GM18502 (cell line): Measurements from ENCODE around the gene ARNT2.

Experiments used
- ATAC-seq: cut with Tn5 transposase; IDR thresholded peaks from one replicate; pipeline ENCODE4 v1.9.1; 2021; ENCODE audit warnings: mild to moderate bottlenecking; ENCODE audit not compliant: unreplicated experiment, poor library complexity

The ARNT2 gene

GRCh38 chr15:80462836-80463512, 58.8 kb downstream of the ARNT2 start:
- no peak for ATAC-seq

DNA sequence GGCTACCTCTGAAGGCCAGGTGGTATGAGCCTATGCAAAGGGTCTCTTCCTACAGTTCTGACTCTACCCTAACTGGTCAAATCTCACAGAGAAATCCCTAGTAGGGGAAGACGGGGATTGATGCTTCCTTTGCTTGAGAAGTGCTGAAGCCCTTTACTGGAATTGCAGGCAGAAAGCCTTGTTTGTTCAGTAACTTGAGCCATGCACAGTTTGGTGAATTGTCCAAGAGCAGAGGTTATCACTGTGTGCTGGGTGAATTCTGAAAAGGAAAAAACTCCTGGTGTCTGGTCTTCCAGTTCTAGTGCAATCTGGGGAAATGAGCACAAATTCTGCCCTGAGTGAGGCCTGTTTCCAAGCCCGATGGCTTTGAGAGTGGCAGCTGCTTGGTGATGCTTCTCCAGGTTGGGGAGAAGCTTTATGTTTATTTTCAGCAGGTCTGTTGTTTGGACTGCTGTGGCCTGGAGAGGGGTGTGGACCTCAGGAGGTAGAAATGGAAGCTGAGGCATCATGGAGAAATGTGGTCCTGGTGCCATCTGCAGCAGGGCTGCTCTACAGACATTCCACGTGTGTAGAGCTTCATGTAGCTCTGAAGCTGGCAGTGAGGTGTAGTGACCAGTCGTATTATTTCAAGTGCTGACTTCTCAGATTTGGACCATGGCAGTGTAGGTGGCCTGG, 60.9 kb downstream of the ARNT2 start:
- ATAC-seq, result no peak

DNA sequence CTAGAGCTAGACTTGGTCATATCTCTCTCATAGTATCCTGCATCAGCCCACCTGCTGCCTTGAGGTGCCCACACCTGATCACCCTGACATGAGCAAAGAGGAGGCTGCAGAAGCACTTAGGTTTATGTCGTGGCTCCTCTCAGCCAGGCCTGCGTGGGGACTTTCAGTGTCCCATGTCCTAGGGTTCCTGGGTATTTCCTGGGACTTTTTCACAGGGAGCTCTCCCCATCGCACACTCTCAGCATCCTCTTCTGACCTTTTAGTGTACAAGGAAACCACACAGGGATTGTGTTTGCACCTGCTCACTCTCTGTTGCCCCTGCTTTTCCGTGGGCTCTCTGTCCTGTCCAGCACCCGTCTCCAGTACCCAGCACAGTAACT, 61.4 kb downstream of the ARNT2 start:
- no peak for ATAC-seq

- no peak for ATAC-seq
Observed at GRCh38 chr15:80466543-80466942, 62.4 kb downstream of the ARNT2 start.

DNA sequence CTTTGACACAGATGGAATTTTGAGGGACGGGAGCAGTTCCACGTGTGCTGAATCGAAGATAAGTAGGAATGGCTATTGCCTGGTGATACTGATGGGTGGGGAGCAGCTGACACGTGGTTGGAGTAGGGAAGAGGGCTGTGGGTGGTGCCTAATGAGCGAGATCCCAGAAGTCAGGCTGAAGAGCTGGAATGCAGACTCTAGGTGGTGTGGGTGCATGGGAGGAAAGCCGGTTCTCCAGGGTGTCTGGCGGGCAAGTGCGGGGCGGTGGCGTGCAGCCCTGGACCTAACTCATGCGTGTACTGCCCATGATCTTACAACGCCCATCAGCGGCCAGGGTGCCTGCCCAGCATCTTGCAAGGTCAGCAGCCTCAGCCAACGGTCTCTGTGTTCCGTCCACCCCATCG, 63.1 kb downstream of the ARNT2 start:
- ATAC-seq, result no peak

GRCh38 chr15:80468796-80469195, 64.6 kb downstream of the ARNT2 start:
- ATAC-seq, result no peak

- no peak for ATAC-seq
Observed at GRCh38 chr15:80471881-80472280, 67.7 kb downstream of the ARNT2 start.

DNA sequence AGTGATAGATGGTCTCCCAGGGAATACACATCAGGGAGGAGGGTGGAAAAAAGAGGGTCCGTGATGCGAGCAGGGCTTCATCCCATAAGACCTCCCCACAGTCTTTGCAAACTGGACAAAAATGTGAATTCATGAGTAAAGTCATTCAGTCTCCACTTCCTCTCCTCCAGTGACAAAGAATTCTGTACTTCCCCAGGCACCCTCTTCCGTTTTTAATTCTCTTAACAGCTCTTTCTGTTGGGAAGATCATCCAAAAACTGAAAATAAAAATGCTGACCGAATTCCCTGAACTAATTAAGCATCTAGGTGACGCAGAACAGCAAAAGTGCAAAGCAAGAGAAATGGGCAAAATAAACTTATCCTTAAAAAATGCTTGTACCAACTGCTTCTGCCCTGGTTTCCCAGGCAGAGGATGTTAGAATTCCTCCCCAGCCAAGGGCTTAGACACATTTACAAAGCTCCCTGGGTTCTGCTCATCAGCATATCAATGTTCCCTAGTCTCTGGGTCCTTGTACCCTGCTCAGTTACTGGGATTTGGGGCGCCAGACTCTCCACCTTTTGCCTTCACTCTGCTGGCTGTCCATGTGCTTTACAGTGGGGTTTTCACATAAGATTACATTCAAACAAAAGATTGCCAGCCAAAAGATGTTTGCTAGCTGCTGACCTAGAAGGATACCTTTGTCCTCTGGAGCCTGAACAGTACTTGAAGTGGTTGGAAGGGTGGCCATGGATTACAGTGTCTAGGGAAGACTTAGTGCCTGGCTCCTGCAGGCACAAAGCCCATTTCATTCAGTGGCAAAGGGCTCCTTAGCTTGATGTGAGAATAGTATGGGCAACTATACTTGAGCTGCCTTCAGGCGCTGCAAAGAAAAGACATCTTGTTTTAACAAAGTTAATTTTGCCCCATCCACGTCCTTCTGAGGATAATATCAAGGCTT, 69.4 kb downstream of the ARNT2 start:
- no peak for ATAC-seq

DNA sequence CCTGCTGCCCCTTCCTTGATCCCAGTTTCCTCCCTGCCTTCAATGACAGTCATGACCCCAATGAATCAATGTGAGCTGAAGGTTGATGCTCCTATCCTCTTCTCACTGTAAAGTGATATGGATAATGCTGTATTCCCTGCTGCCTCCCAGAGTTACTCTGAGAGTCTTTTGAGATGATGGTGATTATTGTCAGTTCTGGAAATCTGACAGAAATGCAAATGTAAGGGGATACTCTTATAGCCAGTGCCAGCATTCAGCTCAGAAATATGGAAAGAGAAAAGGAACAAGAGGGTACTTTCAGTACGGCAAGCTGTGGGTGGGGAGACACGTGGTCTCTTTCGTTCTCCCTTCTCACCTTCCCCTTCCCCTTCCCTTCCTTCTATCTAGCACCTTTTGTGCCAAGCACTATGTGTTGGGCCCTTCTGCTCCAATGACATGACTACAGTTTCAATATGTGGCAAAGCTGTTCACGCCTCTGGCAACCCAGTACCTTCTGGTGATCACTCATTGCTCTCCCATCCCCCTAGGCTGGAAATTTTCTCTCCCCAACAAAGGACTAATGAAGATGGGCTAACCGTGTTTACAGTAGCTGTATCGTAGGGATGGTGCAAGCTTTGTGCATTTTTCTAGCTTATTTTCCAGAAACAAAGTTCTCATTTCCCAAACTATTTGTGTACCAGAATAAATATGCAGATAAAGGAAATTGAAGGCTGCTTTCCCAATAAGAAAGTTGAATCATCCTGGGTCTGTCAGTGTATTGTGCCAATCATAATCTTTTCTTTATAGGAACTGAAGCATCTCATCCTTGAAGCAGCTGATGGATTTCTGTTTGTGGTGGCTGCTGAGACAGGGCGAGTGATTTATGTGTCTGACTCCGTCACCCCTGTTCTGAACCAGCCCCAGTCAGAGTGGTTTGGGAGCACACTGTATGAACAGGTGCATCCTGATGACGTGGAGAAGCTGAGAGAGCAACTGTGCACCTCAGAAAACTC, 70.3 kb downstream of the ARNT2 start:
- ATAC-seq, result no peak

- no peak for ATAC-seq
Observed at GRCh38 chr15:80475572-80475971, 71.4 kb downstream of the ARNT2 start.

GRCh38 chr15:80476036-80476435, 71.9 kb downstream of the ARNT2 start:
- no peak for ATAC-seq

DNA sequence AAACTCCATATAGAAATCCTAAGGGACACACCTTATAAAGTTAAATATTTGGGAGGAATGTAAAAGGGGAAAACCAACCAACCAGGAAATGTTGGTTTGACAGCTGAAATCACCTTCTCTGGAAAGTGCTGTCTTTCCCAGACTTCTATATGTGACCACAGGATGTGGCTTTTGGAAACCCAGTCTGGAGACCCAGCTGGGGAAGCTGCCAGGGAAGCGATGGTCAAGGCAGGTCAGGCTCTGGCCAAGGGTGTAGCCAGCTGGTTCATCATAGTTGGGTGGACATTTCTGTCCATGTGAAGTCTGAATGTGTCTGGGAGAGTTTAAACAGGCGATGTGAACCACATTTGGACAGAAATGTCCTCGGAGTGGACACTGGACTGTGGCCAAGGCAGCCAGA, 73.9 kb downstream of the ARNT2 start:
- no peak for ATAC-seq

DNA sequence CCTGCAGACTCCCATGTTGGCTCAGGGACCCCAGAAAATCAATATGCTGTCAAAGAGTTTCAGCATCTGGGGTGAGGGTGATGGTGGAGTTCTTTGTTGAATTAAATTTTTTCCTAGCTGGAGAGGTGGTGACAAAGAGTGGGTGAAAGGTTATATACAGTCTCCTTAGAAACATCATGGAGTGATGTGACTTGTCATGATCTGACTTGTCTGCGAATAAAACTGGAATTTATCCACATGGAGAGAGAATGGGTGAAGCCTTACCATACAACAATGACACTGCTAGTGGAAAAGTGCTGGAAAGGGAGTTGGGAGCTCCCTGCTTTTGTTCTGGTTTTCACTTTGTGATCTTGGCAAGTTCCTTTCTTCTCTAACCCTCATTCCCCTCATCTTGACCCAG, 75.0 kb downstream of the ARNT2 start:
- ATAC-seq, result no peak

DNA sequence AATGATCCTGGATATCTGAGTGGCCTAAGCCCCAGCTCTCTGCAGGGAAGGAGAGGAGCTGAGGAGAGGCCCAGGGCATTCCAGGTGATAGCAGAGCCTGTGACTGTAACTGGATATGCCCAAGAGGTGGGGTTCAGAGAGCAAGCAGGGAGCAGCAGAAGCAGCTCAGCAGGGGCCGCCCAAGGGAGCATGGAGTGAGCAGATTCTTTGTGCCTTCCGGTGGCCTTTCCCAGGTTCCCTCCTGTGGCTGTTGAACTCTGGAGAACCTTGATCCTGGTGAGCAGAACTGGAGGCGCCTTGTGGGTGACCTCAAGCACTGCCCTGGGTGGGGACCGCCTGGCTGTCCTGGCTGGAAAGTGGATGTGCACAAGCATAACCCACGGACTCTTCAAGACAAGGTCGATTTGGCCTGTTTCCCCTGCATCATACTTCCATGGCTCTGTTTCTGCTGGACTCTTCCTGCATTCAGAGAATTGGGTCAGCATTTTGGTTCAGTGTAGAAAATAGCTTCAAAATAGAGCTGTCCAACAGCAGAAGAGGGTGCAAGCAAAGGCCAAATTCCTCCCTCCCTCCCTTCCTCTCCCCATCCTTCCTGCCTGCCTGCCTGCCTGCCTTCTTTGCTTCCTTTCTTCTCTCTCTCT, 76.1 kb downstream of the ARNT2 start:
- no peak for ATAC-seq

DNA sequence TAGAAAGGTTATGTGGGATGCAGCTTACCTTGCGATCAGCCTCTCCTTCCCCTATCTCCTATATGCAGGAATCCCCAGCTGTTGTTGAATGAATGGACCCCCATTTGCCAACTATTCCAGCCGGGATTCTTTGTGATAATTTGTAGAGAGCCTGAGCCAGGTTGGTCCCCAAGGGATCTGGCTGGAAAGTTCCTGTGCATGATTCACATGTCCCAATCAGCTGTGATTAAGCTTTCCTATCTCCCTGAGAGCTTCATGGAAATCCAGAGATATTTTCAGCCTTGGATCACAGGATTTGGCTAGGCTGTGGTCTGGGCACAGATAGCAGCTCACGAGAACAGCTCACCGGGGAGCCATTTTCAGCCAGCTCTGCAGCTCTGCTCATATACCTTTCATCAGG, 76.7 kb downstream of the ARNT2 start:
- no peak for ATAC-seq

- ATAC-seq, result no peak
Observed at GRCh38 chr15:80482696-80483095, 78.5 kb downstream of the ARNT2 start.

GRCh38 chr15:80483725-80484161, 79.6 kb downstream of the ARNT2 start:
- ATAC-seq, result no peak

DNA sequence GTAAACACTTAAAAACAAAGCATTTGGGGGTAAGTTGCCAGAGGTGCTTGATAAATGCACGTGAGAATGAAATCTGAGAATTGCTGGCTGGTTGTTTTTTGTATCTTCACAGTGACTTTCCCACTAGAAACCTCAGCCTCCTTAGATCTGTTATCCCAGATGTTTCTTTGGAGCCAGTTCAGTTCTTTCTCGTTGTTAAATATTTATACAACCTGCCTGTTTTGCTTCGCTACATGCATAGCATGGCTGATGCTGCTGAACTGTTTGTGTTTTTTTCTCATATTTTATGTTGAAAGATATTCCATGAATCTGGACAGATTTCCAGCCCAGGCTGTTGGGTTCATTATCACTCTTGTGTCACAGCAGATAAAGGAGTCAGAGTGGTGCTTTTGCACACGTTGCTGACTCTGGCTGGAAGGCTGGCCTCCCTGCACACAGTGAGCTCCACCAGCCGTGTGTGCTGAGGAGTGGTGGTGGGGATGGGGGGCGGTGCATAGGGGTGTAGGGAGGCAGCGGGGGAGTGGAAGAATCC, 80.2 kb downstream of the ARNT2 start:
- ATAC-seq, result no peak
